GM23338 (cell line): ENCODE results near the gene ZSWIM1. TPM values are rescaled to one million over a fixed set of nuclear protein-coding genes. Genes with fewer than 3 reads are reported as not detected.

Experiments
- ATAC-seq: fragments of 200-7000 bp; cut with Tn5 transposase; 3 replicates; pipeline ENCODE4 v1.9.1; 2020
- DNase-seq: peaks from one replicate; pipeline ENCODE4 v3.0.0-alpha.2; 2015; ENCODE audit warnings: low spot score
- H2AFZ ChIP-seq: fragments of 200-600 bp; sonication (generic); 2 replicates; pipeline ENCODE4 v1.8.0; 2016; ENCODE audit warnings: antibody characterized with exemption, mild to moderate bottlenecking, moderate library complexity
- H3F3A ChIP-seq: fragments of 200-600 bp; sonication (generic); replicated peaks from 2 replicates; pipeline ENCODE4 v1.8.0; 2017; ENCODE audit warnings: antibody characterized with exemption, mixed run types, low read depth
- H3K27ac ChIP-seq: fragments of 200-600 bp; sonication (generic); 2 replicates; pipeline ENCODE4 v1.6.1; 2016; ENCODE audit warnings: low read depth
- H3K27me3 ChIP-seq: fragments of 200-600 bp; sonication (generic); 2 replicates; pipeline ENCODE4 v1.8.0; 2016; ENCODE audit warnings: mild to moderate bottlenecking, mixed run types, moderate library complexity; ENCODE audit not compliant: insufficient read depth
- H3K36me3 ChIP-seq: fragments of 200-600 bp; sonication (generic); 2 replicates; pipeline ENCODE4 v1.8.0; 2016; ENCODE audit warnings: mild to moderate bottlenecking; ENCODE audit not compliant: insufficient read depth
- H3K4me1 ChIP-seq: fragments of 200-600 bp; sonication (generic); 2 replicates; pipeline ENCODE4 v1.8.0; 2016; ENCODE audit warnings: mild to moderate bottlenecking, moderate library complexity; ENCODE audit not compliant: insufficient read depth
- H3K4me2 ChIP-seq: fragments of 200-600 bp; sonication (generic); 2 replicates; pipeline ENCODE4 v1.7.1; 2017; ENCODE audit warnings: mixed run types
- H3K4me3 ChIP-seq: fragments of 200-600 bp; sonication (generic); 2 replicates; pipeline ENCODE4 v1.6.1; 2016; ENCODE audit warnings: mixed run types
- H3K79me2 ChIP-seq: fragments of 200-600 bp; sonication (generic); replicated peaks from 2 replicates; pipeline ENCODE4 v1.8.0; 2017; ENCODE audit warnings: mild to moderate bottlenecking; ENCODE audit not compliant: insufficient read depth
- H3K9me2 ChIP-seq: fragments of 200-600 bp; sonication (generic); 2 replicates; pipeline ENCODE4 v1.8.0; 2017; ENCODE audit not compliant: insufficient read depth
- H4K20me1 ChIP-seq: fragments of 200-600 bp; sonication (generic); replicated peaks from 2 replicates; pipeline ENCODE4 v1.8.0; 2017; ENCODE audit warnings: mild to moderate bottlenecking; ENCODE audit not compliant: insufficient read depth
- H3K27ac Mint-ChIP-seq: 2 replicates; pipeline ENCODE4 v1.8.0; 2020; ENCODE audit warnings: inconsistent platforms, mild to moderate bottlenecking, moderate library complexity, mixed read lengths
- H3K27me3 Mint-ChIP-seq: 3 replicates; pipeline ENCODE4 v1.8.0; 2022; ENCODE audit warnings: low read depth, mild to moderate bottlenecking, moderate library complexity, mixed read lengths, inconsistent platforms; ENCODE audit not compliant: insufficient read depth, poor library complexity
- H3K36me3 Mint-ChIP-seq: 3 replicates; pipeline ENCODE4 v1.8.0; 2021; ENCODE audit warnings: low read depth, mild to moderate bottlenecking, inconsistent platforms, moderate library complexity, mixed read lengths
- H3K4me1 Mint-ChIP-seq: 3 replicates; pipeline ENCODE4 v1.8.0; 2020; ENCODE audit warnings: mild to moderate bottlenecking, inconsistent platforms, mixed read lengths
- H3K4me3 Mint-ChIP-seq: 3 replicates; pipeline ENCODE4 v1.8.0; 2021; ENCODE audit warnings: moderate library complexity, mild to moderate bottlenecking, inconsistent platforms, mixed read lengths
- H3K9me3 Mint-ChIP-seq: 3 replicates; pipeline ENCODE4 v1.8.0; 2020; ENCODE audit warnings: moderate library complexity, mild to moderate bottlenecking, inconsistent platforms, mixed read lengths
- CREB1 ChIP-seq: fragments of 250-450 bp; sonication (Bioruptor Pico); IDR thresholded peaks from 2 replicates; pipeline ENCODE4 v1.5.0; 2020; ENCODE audit warnings: low read depth, mild to moderate bottlenecking, moderate library complexity
- EZH2phosphoT487 ChIP-seq: fragments of 200-600 bp; sonication (generic); IDR thresholded peaks from one replicate; pipeline ENCODE4 v1.8.1; 2018; ENCODE audit warnings: antibody characterized with exemption; ENCODE audit not compliant: unreplicated experiment
- REST ChIP-seq: IDR thresholded peaks from one replicate; pipeline ENCODE4 v1.6.1; 2018; ENCODE audit warnings: antibody characterized with exemption; ENCODE audit not compliant: unreplicated experiment
- STAT1 ChIP-seq: IDR thresholded peaks from one replicate; pipeline ENCODE4 v1.6.1; 2016; ENCODE audit warnings: antibody characterized with exemption; ENCODE audit not compliant: unreplicated experiment
- ZNF462 ChIP-seq: fragments of 250-450 bp; sonication (Bioruptor Pico); IDR thresholded peaks from 2 replicates; pipeline ENCODE4 v1.5.0; 2020; ENCODE audit warnings: mild to moderate bottlenecking, moderate library complexity
- polyA plus RNA-seq: library from polyadenylated mRNA; unstranded; fragments of >200 nt; fragmentation: Nextera tagmentation; extraction: Ambion mirVana; gene quantifications from 2 replicates; pipeline ENCODE4 v1.2.1, GENCODE V29; 2016
- total RNA-seq: library from RNA; depleted of rRNA; stranded (reverse); fragments of >200 nt; shearing (Covaris generic); gene quantifications from 2 replicates; pipeline ENCODE4 v1.2.3, GENCODE V29; 2014

ZSWIM1 gene
- total and polyA plus RNA-seq, 2 experiments from 2014 or later = 11.5 to 16.2 TPM

- DNase-seq (no peak), ATAC-seq (no peak)
- H3K27ac ChIP-seq = no peak overlapping the region
- H3K4me3 Mint-ChIP-seq = peak overlapping the region; percentile 77
- no peak for TF ChIP-seq EZH2phosphoT487
- no peak for TF ChIP-seq CREB1 (CRISPR knock-in tag)
- TF ChIP-seq STAT1 = no peak
- TF ChIP-seq REST = no peak
- TF ChIP-seq ZNF462 = no peak
- peak overlapping the region; percentile 85; the same call in 1 of the 2 replicates for H3K4me2 ChIP-seq
- H3K4me1 Mint-ChIP-seq = peaks cover 12% of the 10 kb centered on the region
- no peaks in the 10 kb centered on the region for H3K27me3 ChIP-seq
- no peak overlapping the region for H3K27ac Mint-ChIP-seq
- no peaks in the 10 kb centered on the region for H3K9me2 ChIP-seq
- H3K36me3 ChIP-seq = no peaks in the 10 kb centered on the region
- H3K9me3 Mint-ChIP-seq = no peaks in the 10 kb centered on the region; the same call in 2 of the 3 replicates
- H3K4me1 ChIP-seq = peaks cover 20% of the 10 kb centered on the region; the same call in 1 of the 2 replicates
- H3K36me3 Mint-ChIP-seq = peaks cover 14% of the 10 kb centered on the region; the same call in 2 of the 3 replicates
- H3K4me3 ChIP-seq = no peak overlapping the region
- peaks cover 16% of the 10 kb centered on the region for H3K27me3 Mint-ChIP-seq
- H2AFZ ChIP-seq = peak overlapping the region; percentile 93
- H3F3A ChIP-seq = peaks cover 15% of the 10 kb centered on the region
- peaks cover 13% of the 10 kb centered on the region; the same call in 1 of the 2 replicates for H4K20me1 ChIP-seq
- H3K79me2 ChIP-seq = 0 out of 2 replicates have a peak, but pooled peaks cover 3% of the 10 kb centered on the region
Observed at GRCh38 chr20:45832619-45833018, 48.4 kb upstream of the ZSWIM1 start.
